H1 (cell line): ENCODE results near the gene CACNA1C. TPM values are rescaled to one million over a fixed set of nuclear protein-coding genes. Genes with fewer than 3 reads are reported as not detected.

Experiments used
- CTCF ChIA-PET: fragments of 300-600 bp; sonication (Branson Sonifier 250); formaldehyde crosslinking; loops from one replicate; lab custom pipeline; 2021; ENCODE audit not compliant: partially characterized antibody; lab: Charles Lee
- POLR2A ChIA-PET: fragments of 300-600 bp; sonication (Branson Sonifier 250); formaldehyde crosslinking; loops from one replicate; lab custom pipeline; 2021; ENCODE audit warnings: inconsistent platforms; ENCODE audit not compliant: partially characterized antibody; lab: Charles Lee
- DNase-seq, 2 experiments: peaks; one replicate each; pipeline versions ENCODE4 v3.0.0 to v3.0.0-alpha.2; 2010 to 2022; ENCODE audit warnings: low spot score in 2 of 2, low read depth in 1 of 2, mixed read lengths in 1 of 2
- FAIRE-seq: peaks from 2 replicates; lab custom pipeline; 2011; peaks lifted over from hg19 to GRCh38; lab: Jason Lieb, UNC
- H2AFZ ChIP-seq: 2 replicates; pipeline ENCODE4 v1.8.1; 2012; ENCODE audit warnings: low read length, inconsistent platforms
- H2AK5ac ChIP-seq: 2 replicates; pipeline ENCODE4 v1.6.1; 2013; ENCODE audit warnings: low read depth, low read length
- H2BK120ac ChIP-seq: replicated peaks from 2 replicates; pipeline ENCODE3; 2013; ENCODE audit warnings: low read depth, low read length, inconsistent platforms
- H2BK12ac ChIP-seq: 2 replicates; pipeline ENCODE4 v1.6.1; 2013; ENCODE audit warnings: low read depth, low read length
- H2BK15ac ChIP-seq: 2 replicates; pipeline ENCODE4 v1.6.1; 2013; ENCODE audit warnings: low read length
- H2BK20ac ChIP-seq: 2 replicates; pipeline ENCODE4 v1.6.1; 2013; ENCODE audit warnings: low read length
- H2BK5ac ChIP-seq: 2 replicates; pipeline ENCODE4 v1.6.1; 2013; ENCODE audit warnings: low read depth, low read length
- H3K14ac ChIP-seq: 2 replicates; pipeline ENCODE4 v1.6.1; 2013; ENCODE audit warnings: inconsistent platforms; ENCODE audit not compliant: insufficient read length
- H3K18ac ChIP-seq: 2 replicates; pipeline ENCODE4 v1.6.1; 2013; ENCODE audit warnings: low read length; ENCODE audit errors: extremely low read depth
- H3K23ac ChIP-seq: 2 replicates; pipeline ENCODE4 v1.6.1; 2013; ENCODE audit warnings: inconsistent platforms; ENCODE audit not compliant: insufficient read length
- H3K23me2 ChIP-seq: 2 replicates; pipeline ENCODE4 v1.6.1; 2013; ENCODE audit warnings: low read depth, low read length
- H3K27ac ChIP-seq: 2 replicates; pipeline ENCODE4 v1.6.1; 2011; ENCODE audit warnings: low read depth, low read length, inconsistent platforms
- H3K27me3 ChIP-seq, 4 experiments: replicated peaks in 1 of 4; 1 replicate in 1 of 4; 2 replicates in 3 of 4; pipeline versions ENCODE4 v1.6.1 to v1.8.1; 2011 to 2013; ENCODE audit warnings: low read length in 3 of 4, mild to moderate bottlenecking in 3 of 4, inconsistent platforms in 2 of 4, mixed read lengths in 2 of 4, moderate library complexity in 1 of 4; ENCODE audit not compliant: control insufficient read depth in 3 of 4, insufficient read depth in 3 of 4; ENCODE audit errors: extremely low read depth in 1 of 4
- H3K36me3 ChIP-seq, 4 experiments: 2 replicates each; pipeline versions ENCODE4 v1.6.1 to v1.8.1; 2011 to 2013; ENCODE audit warnings: mild to moderate bottlenecking in 4 of 4, low read length in 3 of 4, moderate library complexity in 2 of 4, control low read depth in 1 of 4, inconsistent platforms in 1 of 4; ENCODE audit not compliant: insufficient read depth in 4 of 4, control insufficient read depth in 2 of 4
- H3K4ac ChIP-seq: replicated peaks from 2 replicates; pipeline ENCODE3; 2013; ENCODE audit warnings: low read length, low read depth, mixed read lengths, inconsistent platforms; ENCODE audit not compliant: insufficient read length
- H3K4me1 ChIP-seq, 4 experiments: replicated peaks in 1 of 4; 1 replicate in 1 of 4; 2 replicates in 3 of 4; pipeline versions ENCODE4 v1.6.1 to v1.8.1; 2011 to 2013; ENCODE audit warnings: low read length in 3 of 4, inconsistent platforms in 2 of 4, mixed read lengths in 1 of 4; ENCODE audit not compliant: insufficient read depth in 4 of 4, control insufficient read depth in 3 of 4
- H3K4me2 ChIP-seq, 2 experiments: 2 replicates each; pipeline versions ENCODE4 v1.6.1 to v1.8.1; 2011 to 2013; ENCODE audit warnings: low read depth in 2 of 2, low read length in 2 of 2, control low read depth in 1 of 2, inconsistent platforms in 1 of 2, mild to moderate bottlenecking in 1 of 2; ENCODE audit not compliant: insufficient read depth in 1 of 2
- H3K4me3 ChIP-seq, 4 experiments: fragments of 200-600, 300-600 bp in 1 of 4; sonication (generic), shearing (Covaris generic), sonication (Bioruptor Twin) in 1 of 4; 2 replicates each; pipeline versions ENCODE4 v1.5.1 to v1.8.1; 2011 to 2016; ENCODE audit warnings: low read length in 4 of 4, low read depth in 3 of 4, control low read depth in 2 of 4, inconsistent platforms in 2 of 4, mild to moderate bottlenecking in 2 of 4, mixed read lengths in 1 of 4, moderate library complexity in 1 of 4; ENCODE audit not compliant: insufficient read depth in 2 of 4; ENCODE audit errors: extremely low read depth in 1 of 4
- H3K56ac ChIP-seq: replicated peaks from 2 replicates; pipeline ENCODE3; 2013; ENCODE audit warnings: low read depth, mild to moderate bottlenecking, mixed read lengths, low read length, inconsistent platforms; ENCODE audit not compliant: insufficient read length
- H3K79me1 ChIP-seq: 2 replicates; pipeline ENCODE4 v1.6.1; 2013; ENCODE audit warnings: low read depth, low read length, control low read depth
- H3K79me2 ChIP-seq, 2 experiments: 2 replicates each; pipeline versions ENCODE4 v1.6.1 to v1.8.1; 2012 to 2013; ENCODE audit warnings: low read length in 2 of 2, mild to moderate bottlenecking in 2 of 2, inconsistent platforms in 1 of 2; ENCODE audit not compliant: insufficient read depth in 2 of 2, control insufficient read depth in 1 of 2
- H3K9ac ChIP-seq, 4 experiments: replicated peaks in 1 of 4; 1 replicate in 1 of 4; 2 replicates in 3 of 4; pipeline versions ENCODE4 v1.6.1 to v1.8.1; 2011 to 2013; ENCODE audit warnings: low read depth in 3 of 4, low read length in 3 of 4, control low read depth in 2 of 4, mild to moderate bottlenecking in 2 of 4, moderate library complexity in 2 of 4, inconsistent platforms in 1 of 4; ENCODE audit errors: extremely low read depth in 1 of 4
- H3K9me3 ChIP-seq, 2 experiments: 2 replicates each; pipeline versions ENCODE4 v1.6.1 to v1.8.1; 2012 to 2013; ENCODE audit warnings: mild to moderate bottlenecking in 2 of 2, moderate library complexity in 2 of 2, control low read depth in 1 of 2, inconsistent platforms in 1 of 2, low read depth in 1 of 2, low read length in 1 of 2, mixed read lengths in 1 of 2; ENCODE audit not compliant: insufficient read depth in 2 of 2
- H4K20me1 ChIP-seq, 2 experiments: replicated peaks in 1 of 2; 2 replicates each; pipeline versions ENCODE3 to v1.8.1; 2011 to 2013; ENCODE audit warnings: inconsistent platforms in 2 of 2, low read length in 2 of 2, mild to moderate bottlenecking in 1 of 2; ENCODE audit not compliant: insufficient read depth in 2 of 2, control insufficient read depth in 1 of 2
- H4K5ac ChIP-seq: 2 replicates; pipeline ENCODE4 v1.6.1; 2013; ENCODE audit warnings: low read length, low read depth, mixed read lengths, inconsistent platforms; ENCODE audit not compliant: insufficient read length
- H4K8ac ChIP-seq: 2 replicates; pipeline ENCODE4 v1.8.0; 2013; ENCODE audit warnings: mild to moderate bottlenecking, moderate library complexity, low read length, inconsistent platforms; ENCODE audit not compliant: insufficient read depth; ENCODE audit errors: extremely low read depth
- H4K91ac ChIP-seq: replicated peaks from 2 replicates; pipeline ENCODE3; 2013; ENCODE audit warnings: low read length, mixed read lengths, inconsistent platforms; ENCODE audit not compliant: insufficient read length
- BCL11A ChIP-seq, 2 experiments: IDR thresholded peaks; one replicate each; pipeline ENCODE4 v1.6.1; 2011; ENCODE audit warnings: low read depth in 2 of 2, low read length in 2 of 2, mild to moderate bottlenecking in 2 of 2
- CBX8 ChIP-seq: fragments of 300-800, 300-1000 bp; sonication (generic); IDR thresholded peaks from 2 replicates; pipeline ENCODE4 v1.7.1; 2016; ENCODE audit warnings: low read depth, low read length, borderline replicate concordance
- EGR1 ChIP-seq: IDR thresholded peaks from 2 replicates; pipeline ENCODE4 v1.6.1; 2011; ENCODE audit warnings: low read depth, low read length, borderline replicate concordance
- EZH2 ChIP-seq: fragments of 200-600 bp; sonication (generic); IDR thresholded peaks from 2 replicates; pipeline ENCODE4 v1.7.1; 2012; ENCODE audit warnings: low read depth, mild to moderate bottlenecking, moderate library complexity, low read length, inconsistent platforms; ENCODE audit not compliant: severe bottlenecking
- GABPA ChIP-seq: IDR thresholded peaks from 2 replicates; pipeline ENCODE4 v1.6.1; 2011; ENCODE audit warnings: mild to moderate bottlenecking, low read length, moderate library complexity, borderline replicate concordance; ENCODE audit not compliant: insufficient read depth
- HDAC2 ChIP-seq, 2 experiments: fragments of 300-600 bp in 1 of 2; sonication (generic) in 1 of 2; IDR thresholded peaks; 2 replicates each; pipeline ENCODE4 v1.6.1; 2011 to 2012; ENCODE audit warnings: low read depth in 2 of 2, low read length in 2 of 2, mild to moderate bottlenecking in 2 of 2, moderate library complexity in 2 of 2, borderline replicate concordance in 1 of 2, inconsistent platforms in 1 of 2
- MAX ChIP-seq: IDR thresholded peaks from 2 replicates; pipeline ENCODE4 v1.6.1; 2012; ENCODE audit warnings: inconsistent platforms
- RAD21 ChIP-seq, 2 experiments: IDR thresholded peaks in 1 of 2; conservative IDR thresholded peaks in 1 of 2; 2 replicates each; pipeline ENCODE4 v1.6.1; 2011; ENCODE audit warnings: low read depth in 2 of 2, low read length in 2 of 2, improper control_type of control experiment in 1 of 2, inconsistent platforms in 1 of 2, mild to moderate bottlenecking in 1 of 2, moderate library complexity in 1 of 2
- RNF2 ChIP-seq: fragments of 200-900, 300-1000 bp; sonication (generic); IDR thresholded peaks from 2 replicates; pipeline ENCODE4 v1.7.1; 2016; ENCODE audit warnings: borderline replicate concordance, low read depth, mild to moderate bottlenecking, antibody characterized with exemption, low read length; ENCODE audit not compliant: poor library complexity, severe bottlenecking; ENCODE audit errors: missing control alignments
- SIRT6 ChIP-seq: IDR thresholded peaks from one replicate; pipeline ENCODE4 v1.7.1; 2012; ENCODE audit warnings: low read length, inconsistent platforms
- TEAD4 ChIP-seq: IDR thresholded peaks from 2 replicates; pipeline ENCODE4 v1.6.1; 2012; ENCODE audit warnings: low read depth, low read length, inconsistent platforms, mixed read lengths
- WGBS, 2 experiments: shearing (Covaris generic) in 1 of 2; methylation state at CpG; one replicate each; pipeline versions ENCODE4 v1.1.6 to v1.1.7; 2013 to 2015; ENCODE audit warnings: low lambda C conversion rate in 2 of 2, mixed read lengths in 2 of 2, inconsistent platforms in 1 of 2, low coverage in 1 of 2, missing lambda C conversion rate in 1 of 2; ENCODE audit not compliant: insufficient replicate concordance in 2 of 2, insufficient coverage in 1 of 2, insufficient read length in 1 of 2; ENCODE audit errors: extremely low coverage in 1 of 2, missing lambda C conversion rate in 1 of 2; 5-methylcytosine and 5-hydroxymethylcytosine counted together
- polyA plus RNA-seq, 7 experiments: library from polyadenylated mRNA; depleted of rRNA in 3 of 7; stranded (reverse) in 5 of 7; unstranded in 2 of 7; fragments of >200 nt in 5 of 7; fragments of 200-250 nt in 2 of 7; gene quantifications; 1 replicate in 5 of 7; 2 replicates in 1 of 7; 4 replicates in 1 of 7; pipeline versions ENCODE4 v1.2.1 to v1.2.3, GENCODE V29; 2011 to 2013; ENCODE audit warnings: missing spikeins in 2 of 7, mixed read lengths in 2 of 7
- total RNA-seq: library from RNA; stranded (reverse); fragmentation: NEBNext Ultra II Directional; extraction: Animal tissue kit (Norgen Biotek cat#: 25700); gene quantifications from 2 replicates; pipeline ENCODE4 v1.2.1, GENCODE V29; 2021

CACNA1C gene
- total and polyA plus RNA-seq, 2 of the 8 experiments (the other 6 are each of a cell fraction or from before 2014, with no cell fraction given) = 1.3 TPM

DNA sequence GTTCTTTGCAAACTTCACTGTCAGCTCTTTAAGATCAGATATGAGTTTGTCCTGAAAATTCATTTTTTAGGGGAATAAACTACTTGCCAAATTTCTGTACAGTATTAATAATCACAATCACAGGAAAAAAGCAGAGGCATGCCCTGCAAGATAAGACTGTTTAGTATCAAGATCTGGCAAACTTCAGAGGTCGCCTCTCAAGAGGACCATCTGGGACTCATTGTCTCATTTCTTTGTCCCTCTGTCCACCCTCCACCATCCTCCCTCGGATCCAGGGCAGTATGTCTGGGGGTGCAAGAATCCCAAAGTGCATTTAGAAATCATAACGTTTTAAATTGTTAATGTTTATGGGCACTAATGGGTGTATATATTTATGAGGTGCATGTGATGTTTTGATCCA is 509.6 kb downstream of the CACNA1C start:
- Histone ChIP-seq H4K20me1 (no peaks in the 10 kb centered on the region), H2BK5ac (no peak overlapping the region), H2AFZ (no peak overlapping the region), H4K91ac (no peak overlapping the region), H3K18ac (no peak overlapping the region), H3K27me3 (no peaks in the 10 kb centered on the region; a peak in 2 of 7 replicates), H3K4me3 (no peak overlapping the region), H2BK120ac (no peak overlapping the region), H2BK12ac (no peak overlapping the region), H2BK20ac (no peak overlapping the region), H3K23me2 (no peaks in the 10 kb centered on the region), H3K14ac (no peak overlapping the region), H3K79me1 (no peaks in the 10 kb centered on the region), H2AK5ac (no peak overlapping the region), H3K4me1 (no peaks in the 10 kb centered on the region), H3K56ac (no peak overlapping the region), H3K27ac (no peak overlapping the region), H4K5ac (no peak overlapping the region), H3K23ac (no peak overlapping the region), H3K9ac (no peak overlapping the region), H4K8ac (no peak overlapping the region), H3K9me3 (no peaks in the 10 kb centered on the region), H2BK15ac (no peak overlapping the region), H3K79me2 (no peaks in the 10 kb centered on the region), H3K4ac (no peak overlapping the region), H3K36me3 (no peaks in the 10 kb centered on the region), H3K4me2 (no peak overlapping the region)
- WGBS, 2 experiments = 76% methylated on average over 3 of the region's 3 CpGs; no CpG with 5 or more reads in 1 of the 2 experiments
- CTCF ChIA-PET = interaction anchor here (0.9 to 1.9 kb wide), 6 partner anchors 15 to 76 kb away, joined by 3 to 7 read pairs (median 3); no protein-coding TSS in a partner anchor
- TF ChIP-seq RNF2 = no peak
- TF ChIP-seq CBX8 = no peak
- no peak for TF ChIP-seq RAD21 (IDR thresholded peaks at IDR 0.05 in 1 of 2, conservative IDR thresholded peaks at IDR 0.05 in 1 of 2; ENCODE audit: low read depth in 2 of 2, low read length in 2 of 2)
- no peak for TF ChIP-seq GABPA
- no peak for TF ChIP-seq EGR1
- TF ChIP-seq HDAC2 (IDR thresholded peaks at IDR 0.05; ENCODE audit: borderline replicate concordance in 1 of 2, low read depth in 2 of 2, low read length in 2 of 2) = no peak
- no peak for TF ChIP-seq SIRT6
- TF ChIP-seq MAX = no peak
- no peak for TF ChIP-seq TEAD4
- TF ChIP-seq BCL11A (IDR thresholded peaks at IDR 0.05; ENCODE audit: low read depth in 2 of 2, low read length in 2 of 2) = no peak
- no peak for TF ChIP-seq EZH2
- DNase-seq (no peak), FAIRE-seq (no peak)
- POLR2A ChIA-PET = no interaction called here
